NCI-H774 (cell line): ENCODE measurements around the gene HSD17B4.
"Not testable (repeated sequence)": the region's sequence is repeated elsewhere in the genome, so short reads cannot be mapped to it uniquely, and the experiment has no call there.

Source experiments
- DNase-seq: peaks from one replicate; lab custom pipeline; 2025; lab: John Stamatoyannopoulos, UW

The HSD17B4 gene

DNA sequence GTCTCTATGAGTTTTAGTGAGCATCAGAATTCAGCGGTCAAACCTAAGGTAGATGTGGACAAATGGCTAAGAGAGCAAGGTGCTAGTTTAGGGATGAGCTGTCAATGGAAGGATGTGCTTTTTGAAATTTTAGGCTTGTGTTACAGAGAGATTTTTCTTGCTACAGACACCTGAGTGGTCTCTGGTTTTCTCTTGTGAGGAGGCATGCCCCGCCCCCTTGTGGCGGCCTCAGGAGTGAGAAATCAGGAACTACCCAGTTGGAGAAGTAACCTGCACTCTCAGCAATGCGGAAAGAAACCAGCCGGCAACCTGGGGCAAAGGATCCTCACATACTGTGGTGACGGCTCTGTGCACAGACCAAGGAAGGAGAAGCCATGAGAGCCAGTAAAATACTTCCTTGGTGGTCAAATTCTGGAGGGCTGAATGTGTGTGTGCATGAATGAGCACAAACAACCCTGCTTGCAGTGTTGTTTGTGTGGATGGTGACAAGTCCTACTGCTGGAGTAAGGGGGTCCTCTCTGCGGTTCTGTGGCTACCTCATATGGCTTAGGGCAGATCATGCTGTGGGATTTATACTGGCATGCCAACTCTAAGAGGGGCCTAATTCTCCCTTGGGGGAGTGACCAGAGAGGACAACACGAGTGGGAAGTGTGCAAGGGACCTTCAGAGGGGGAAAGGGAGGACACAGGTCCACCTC, 16.7 kb upstream of the HSD17B4 start:
- DNase-seq = no peak

DNA sequence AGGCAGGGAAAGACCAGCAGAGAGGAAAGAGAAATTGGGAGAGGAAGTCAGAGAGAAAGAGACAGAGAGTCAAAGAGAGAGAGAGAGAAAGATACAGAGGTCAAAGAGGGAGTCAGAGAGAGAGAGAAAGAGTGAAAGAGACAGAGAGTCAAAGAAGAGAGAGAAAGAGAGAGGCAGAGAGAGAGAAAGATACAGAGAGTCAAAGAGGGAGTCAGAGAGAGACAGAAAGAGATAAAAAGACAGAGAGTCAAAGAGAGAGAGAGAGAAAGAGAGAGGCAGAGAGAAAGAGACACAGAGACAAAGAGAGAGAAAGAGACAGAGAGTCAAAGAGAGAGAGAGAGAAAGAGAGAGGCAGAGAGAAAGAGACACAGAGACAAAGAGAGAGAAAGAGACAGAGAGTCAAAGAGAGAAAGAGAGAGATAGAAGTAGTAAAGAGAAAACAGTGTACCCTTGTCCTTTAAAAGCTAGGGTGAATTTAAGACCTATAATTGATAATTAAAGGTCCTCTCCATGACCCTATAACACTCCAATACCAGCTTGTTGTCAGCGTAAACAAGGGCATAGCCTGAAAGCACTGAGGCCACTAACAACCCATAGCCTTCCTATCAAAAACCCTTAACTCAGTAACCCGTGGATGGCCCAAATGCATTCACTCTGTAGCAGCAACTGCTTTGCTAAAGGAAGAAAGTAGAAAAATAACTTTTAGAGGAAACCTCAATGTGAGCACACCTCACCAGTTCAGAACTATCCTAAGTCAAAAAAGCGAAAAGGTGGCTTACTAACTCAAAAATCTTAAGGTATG, 14.3 kb upstream of the HSD17B4 start:
- DNase-seq = not testable (repeated sequence)

DNA sequence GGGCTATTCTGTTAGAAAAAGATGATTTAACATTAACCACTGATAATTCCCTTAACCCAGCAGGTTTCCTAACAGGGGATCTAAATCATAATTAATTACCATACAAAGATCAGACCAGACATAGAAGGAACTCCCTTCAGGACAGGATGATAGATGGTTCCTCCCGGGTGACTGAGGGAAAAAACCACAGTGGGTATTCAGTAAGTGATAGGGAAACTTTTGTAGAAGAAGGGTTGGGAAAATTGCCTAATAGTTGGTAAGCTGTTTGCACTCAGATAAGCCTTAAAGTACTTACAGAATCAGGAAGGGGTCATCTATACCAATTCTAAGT, 13.7 kb upstream of the HSD17B4 start:
- DNase-seq = not testable (repeated sequence)

DNA sequence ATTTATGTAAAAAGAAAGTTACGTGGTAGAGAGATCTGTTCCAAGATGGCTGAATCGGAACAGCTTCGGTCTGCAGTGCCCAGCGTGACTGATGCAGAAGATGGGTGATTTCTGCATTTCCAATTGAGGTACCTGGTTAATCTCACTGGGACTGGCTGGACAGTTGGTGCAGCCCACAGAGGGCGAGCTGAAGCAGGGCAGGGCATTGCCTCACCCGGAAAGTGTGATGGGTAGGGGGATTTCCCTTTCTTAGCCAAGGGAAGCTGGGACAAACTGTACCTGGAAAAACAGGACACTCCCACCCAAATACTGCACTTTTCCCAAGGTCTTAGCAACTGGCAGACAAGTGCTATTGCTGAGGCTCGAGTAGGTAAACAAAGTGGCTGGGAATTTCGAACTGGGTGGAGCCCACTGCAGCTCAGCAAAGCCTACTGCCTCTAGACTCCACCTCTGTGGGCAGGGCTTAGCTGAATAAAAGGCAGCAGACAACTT, 13.1 kb upstream of the HSD17B4 start:
- DNase-seq = peak; percentile 42

DNA sequence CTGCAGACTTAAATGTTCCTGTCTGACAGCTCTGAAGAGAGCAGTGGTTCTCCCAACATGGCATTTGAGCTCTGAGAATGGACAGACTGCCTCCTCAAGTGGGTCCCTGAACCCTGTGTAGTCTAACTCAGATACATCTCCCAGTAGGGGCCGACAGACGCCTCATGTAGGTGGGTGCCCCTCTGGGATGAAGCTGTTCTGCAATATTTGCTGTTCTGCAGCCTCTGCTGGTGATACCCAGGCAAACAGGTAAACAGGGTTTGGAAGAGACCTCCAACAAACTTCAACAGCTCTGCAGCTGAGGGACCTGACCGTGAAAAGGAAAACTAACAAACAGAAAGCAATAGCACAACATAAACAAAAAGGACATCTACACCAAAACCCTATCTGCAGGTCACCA, 12.7 kb upstream of the HSD17B4 start:
- not testable (repeated sequence) for DNase-seq

DNA sequence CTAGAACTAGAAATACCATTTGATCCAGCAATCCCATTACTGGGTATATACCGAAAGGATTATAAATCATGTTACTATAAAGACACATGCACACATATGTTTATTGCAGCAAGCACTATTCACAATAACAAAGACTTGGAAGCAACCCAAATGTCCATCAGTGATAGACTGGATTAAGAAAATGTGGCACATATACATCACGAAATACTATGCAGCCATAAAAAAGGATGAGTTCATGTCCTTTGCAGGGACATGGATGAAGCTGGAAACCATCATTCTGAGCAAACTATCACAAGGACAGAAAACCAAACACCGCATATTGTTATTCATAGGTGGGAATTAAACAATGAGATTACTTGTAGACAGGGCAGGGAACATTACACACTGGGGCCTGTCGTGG, 7.7 kb upstream of the HSD17B4 start:
- DNase-seq = not testable (repeated sequence)

DNA sequence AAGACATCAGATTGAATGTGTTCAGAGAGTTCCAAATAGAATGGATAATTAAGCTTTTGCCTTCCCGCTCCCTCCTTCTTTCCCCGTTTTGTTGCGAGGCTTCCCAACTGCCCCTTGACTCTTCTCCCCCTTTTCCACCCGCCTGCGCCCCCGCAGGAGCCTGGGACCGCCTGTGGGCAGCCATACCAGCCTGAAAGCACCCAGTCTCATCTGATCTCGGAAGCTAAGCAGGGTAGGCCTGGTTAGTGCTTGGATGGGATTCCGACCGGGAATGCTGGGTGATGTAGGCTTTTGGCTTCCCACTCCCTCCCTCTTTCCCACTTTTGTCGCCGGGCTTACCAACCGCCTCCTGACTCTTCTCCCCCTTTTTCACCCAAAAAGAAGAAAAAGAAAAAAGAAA, 6.8 kb upstream of the HSD17B4 start:
- no peak for DNase-seq

DNA sequence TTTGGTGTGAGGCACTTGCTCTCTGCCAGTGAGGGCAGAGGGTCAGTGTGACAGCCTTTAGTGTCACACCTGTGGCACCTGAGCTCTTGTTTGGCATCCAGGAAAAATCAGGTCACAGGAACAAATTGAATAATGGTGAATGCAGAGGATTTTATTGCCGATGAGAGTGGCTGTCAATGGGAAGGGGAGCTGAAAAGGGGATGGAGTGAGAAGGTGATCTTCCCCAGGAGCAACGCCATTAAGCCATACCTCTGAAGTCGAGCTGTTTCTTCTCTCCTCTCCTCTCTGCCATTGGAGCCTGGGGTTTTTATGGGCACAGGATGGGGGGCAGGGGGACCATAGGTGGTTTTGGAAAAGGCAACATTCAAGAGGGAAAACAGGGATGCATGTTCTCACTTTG, 2.4 kb upstream of the HSD17B4 start:
- no peak for DNase-seq

DNA sequence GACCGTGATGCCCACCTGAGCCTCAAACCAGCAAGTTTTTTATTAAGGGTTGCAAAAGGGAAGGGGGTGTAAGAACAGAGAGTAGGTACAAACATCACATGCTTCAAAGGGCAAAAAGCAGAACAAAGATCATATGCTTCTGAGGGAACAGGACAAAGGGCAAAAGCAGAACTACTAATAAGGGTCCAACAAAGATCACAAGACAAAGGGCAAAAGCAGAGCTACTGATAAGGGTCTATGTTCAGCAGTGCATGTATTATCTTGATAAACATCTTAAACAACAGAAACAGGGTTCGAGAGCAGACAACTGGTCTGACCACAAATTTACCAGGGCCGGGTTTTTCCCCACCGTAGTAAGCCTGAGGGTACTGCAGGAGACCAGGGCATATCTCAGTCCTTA, 1.7 kb upstream of the HSD17B4 start:
- DNase-seq = not testable (repeated sequence)

DNA sequence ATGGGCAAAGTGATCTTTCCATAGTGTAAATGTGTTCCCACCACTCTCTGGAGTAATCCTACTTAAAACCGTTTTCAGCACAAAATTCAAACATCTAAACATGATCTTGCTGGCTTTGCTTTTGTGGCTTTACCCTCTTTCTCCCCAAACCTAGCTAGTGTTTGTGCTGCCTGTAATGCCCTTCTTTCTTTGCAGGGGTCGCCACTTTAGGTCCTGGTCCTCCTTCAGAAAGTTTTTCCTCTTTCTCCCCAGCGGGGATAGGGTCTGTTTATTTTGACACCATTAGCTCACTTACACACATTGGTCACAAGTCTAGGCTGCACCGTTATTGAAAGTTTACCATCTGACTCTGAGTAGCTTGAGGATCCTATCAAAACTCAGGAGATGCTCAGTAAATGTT, 736 bp upstream of the HSD17B4 start:
- no peak for DNase-seq

DNA sequence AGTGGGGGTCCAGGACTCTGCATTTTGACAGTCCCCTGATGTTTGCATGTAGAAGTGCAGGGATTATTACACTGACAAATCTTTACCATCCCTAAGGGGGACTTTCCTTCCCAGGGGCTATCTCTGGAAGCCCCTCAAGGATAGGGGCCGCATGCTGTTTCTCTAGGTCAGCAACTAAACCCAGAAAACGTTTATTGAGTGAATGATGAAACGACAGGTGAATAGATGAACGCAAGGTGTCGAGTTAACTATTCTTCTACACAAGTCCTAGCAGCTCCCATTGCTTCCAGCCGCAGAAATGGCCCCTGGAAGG, 281 bp upstream of the HSD17B4 start:
- no peak for DNase-seq

DNA sequence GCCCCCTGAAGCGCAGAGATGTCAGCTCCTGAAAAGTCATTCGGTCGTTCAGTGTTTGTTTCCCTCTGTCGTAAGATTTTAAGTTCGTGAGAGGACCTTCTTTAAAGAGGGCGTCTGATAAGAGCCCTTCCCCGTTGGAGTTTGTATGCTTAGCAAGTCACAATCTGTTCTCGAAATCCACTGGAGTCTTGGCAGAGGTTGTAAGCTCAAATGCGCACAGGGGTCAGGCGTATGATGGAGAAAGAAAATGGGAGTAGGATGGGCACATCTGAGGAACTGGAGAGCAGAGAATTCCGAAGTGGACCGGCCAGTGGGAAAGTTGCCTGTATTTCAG, 710 bp downstream of the HSD17B4 start:
- no peak for DNase-seq

DNA sequence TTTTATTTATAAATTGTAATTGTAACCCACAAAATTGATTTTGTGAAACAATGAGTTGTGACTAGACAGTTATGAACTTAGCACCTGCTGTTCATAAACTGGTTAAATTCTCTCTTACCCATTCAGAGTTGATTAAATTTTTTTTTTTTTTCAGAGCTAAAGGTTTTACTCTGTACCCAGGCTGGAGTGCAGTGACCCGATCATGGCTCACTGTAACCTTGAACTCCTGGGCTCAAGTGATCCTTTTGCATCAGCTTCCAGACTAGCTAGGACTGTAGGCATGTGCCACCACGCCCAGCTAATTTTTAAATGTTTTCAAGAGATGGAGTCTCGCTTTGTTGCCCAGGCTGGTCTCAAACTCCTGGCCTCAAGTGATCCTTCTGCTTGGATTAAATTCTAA, 1.9 kb downstream of the HSD17B4 start:
- DNase-seq = no peak

DNA sequence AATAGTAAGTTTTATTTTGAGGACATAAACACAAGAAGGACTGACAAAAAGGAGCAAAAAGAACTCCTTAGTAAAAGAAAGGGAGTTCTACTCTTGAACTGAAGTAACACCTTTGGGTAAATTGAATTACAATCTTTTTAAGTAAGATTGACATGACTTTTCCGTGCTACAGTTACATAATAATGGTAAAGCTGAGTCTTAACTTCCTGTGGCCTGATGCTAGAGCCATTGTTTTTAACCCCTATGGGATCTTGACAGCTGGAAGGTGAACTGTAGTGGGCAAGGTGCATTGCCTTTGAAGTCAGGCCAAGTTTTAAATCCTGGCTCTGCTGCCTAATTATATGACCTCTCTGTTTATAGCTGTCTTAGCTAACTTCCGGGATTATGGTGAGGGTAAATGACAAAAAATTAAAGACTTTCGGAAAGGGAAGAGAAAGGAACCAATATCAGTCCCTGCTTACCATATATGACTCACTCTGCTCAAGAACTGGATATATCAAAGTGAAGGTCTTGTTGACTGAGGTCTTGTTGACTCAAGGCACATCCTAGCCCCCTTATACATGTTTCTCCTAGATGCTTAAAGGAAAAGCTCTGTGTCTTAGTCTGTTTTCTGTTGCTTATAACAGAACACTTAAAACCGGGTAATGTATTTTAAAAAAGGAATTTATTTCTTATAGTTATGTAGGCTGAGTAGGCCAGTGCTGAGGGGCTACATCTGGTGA, 6.8 kb downstream of the HSD17B4 start:
- no peak for DNase-seq

DNA sequence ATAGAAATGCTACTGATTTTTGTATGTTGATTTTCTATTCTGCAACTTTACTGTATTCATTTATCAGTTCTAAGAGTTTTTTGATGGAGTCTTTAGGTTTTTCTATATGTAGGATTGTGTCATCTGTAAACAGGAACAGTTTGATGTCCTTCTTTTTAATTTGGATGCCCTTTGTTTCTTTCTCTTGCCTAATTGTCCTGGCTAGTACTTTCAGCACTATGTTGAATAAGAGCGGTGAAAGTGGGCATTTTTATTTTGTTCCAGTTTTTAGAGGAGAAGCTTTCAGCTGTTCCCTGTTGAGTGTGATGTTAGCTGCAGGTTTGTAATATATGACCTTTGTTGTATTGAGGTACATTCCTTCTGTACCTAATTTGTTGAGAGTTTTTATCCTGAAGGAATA, 13.3 kb downstream of the HSD17B4 start:
- no peak for DNase-seq

DNA sequence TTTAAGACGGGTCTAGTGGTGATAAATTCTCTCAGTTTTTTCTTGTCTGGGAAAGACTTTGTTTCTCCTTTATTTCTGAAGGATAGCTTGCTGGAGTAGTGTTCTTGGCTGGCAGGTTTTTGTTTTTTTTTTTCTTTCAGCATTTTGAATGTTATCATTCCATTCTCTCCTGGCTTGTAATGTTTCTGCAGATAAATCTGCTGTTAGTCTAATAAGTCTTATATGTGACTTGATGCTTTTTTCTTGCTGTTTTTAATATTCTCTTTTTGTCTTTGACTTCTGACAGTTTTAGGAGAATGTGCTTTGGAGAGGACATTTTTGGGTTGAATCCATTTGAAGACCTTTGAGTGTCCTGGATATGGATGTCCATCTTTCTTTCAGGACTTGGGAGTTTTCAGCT, 16.0 kb downstream of the HSD17B4 start:
- DNase-seq = no peak

DNA sequence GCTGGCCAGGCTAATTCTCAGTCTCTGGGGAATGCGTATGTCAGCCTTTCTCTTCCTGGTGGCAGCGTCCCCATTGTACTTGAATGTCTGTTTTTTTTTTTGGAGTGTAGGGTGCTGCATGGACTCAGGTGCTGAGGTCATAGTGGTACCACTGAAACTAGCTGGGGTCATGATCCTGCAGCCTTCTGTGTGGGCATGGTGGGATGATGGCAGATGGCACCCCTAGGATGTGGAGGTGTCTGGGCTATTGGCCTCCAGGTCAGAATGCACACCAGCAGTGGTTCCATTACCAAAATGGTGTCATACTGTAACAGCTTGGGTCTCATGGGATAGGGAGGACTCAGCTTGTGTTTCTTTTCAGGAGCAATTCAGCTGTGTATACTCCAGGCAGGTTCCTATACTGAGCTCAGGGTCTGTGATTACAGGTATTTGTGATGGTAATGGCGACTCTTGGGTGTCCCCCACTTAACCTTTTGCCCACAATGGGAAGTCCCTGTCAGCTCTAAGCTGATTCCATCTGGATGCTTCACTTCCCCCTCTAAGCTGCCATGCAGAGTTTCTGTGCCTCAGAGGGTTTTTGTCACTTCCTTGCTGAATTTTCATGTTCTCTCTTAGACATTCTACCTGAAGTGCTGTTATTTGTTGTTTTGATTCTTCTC, 17.9 kb downstream of the HSD17B4 start:
- no peak for DNase-seq

DNA sequence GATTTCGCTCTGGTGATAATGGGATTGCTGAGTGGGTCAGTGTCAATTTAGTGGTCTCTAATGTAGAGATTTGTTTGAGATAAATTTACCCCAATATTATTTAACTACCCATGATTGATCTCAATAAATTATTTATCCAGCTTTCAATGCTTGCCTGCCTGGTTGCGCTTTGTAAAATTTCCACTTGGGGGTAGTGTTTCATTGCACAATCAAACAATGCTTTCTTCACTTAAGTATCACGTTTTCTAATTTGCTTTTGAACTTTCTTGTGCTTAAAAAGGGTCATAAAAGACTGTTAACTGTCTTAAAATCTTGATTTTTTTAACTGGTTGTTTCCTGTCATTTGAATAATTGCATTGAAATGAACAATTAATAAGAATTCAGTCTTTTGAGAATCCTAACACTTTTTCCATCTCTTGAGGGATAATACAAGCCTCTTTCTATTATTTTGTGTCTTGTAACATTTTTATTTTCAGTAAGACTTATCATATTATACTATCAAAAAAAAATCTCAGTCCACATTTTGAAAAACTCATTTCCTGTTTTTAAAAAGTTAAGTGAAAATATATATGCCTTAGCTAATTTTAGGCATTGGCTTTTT, 18.7 kb downstream of the HSD17B4 start:
- DNase-seq = peak; percentile 6

DNA sequence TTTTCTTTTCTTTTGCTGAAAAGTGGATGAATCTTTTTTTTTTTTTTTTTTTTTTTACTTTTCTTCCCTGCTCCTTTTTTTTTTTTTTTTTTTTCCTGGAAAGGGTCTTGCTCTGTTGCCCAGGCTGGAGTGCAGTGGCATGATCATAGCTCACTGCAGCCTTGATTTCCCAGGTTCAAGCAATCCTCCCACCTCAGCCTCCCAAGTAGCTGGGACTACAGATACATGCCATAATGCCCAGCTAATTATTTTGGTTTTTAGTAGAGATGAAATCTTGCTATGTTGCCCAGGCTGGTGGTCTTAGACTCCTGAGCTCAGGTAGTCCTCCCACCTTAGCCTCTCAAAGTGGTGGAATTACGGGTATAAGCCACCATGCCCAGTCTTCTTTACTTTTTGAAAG, 20.9 kb downstream of the HSD17B4 start:
- no peak for DNase-seq

DNA sequence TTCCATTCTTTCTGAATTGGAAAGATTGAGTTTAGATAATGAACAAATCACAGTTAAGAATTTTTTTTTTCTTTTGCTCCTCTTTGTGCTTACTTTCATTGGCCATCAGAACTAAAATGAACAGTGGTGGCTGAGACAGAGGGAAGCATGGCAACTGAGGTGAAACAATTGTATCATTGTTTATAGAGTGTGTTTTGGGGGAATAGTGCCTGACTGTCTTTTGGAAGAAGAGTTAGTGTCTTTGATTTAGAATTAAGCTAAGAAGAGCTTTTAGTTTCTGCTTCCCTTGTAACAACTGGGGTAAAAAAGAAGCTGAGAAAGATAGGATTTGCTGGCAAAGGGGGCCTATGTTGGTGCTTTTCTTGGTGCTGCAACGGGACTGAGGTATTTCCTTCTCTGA, 24.0 kb downstream of the HSD17B4 start:
- DNase-seq = no peak

DNA sequence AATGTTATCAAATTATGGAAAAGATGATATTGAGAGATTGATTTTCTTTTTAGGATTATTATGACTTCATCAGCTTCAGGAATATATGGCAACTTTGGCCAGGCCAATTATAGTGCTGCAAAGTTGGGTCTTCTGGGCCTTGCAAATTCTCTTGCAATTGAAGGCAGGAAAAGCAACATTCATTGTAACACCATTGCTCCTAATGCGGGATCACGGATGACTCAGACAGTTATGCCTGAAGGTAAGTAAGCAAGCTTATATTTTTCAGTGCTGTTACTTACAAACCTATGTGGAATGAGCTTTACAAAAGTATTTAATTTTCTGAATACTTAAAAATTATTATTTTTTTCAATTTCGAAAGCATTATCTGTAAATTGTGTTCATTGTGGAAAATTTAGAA, 26.5 kb downstream of the HSD17B4 start:
- DNase-seq = no peak

DNA sequence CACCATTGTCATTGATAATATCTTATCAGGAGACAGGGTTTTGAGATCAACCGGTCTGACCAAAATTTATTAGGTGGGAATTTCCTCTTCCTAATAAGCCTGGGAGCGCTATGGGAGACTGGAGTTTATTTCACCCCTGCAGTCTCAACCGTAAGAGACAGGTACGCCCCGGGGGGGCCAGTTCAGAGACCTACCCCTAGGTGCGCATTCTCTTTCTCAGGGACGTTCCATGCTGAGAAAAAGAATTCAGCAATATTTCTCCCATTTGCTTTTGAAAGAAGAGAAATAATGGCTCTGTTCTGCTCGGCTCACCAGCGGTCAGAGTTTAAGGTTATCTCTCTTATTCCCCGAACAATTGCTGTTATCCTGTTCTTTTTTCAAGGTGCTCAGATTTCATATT, 28.3 kb downstream of the HSD17B4 start:
- DNase-seq = not testable (repeated sequence)
